ENCODE measurements around the gene ADCY9. TPM values are rescaled to one million over a fixed set of nuclear protein-coding genes. Genes with fewer than 3 reads are reported as not detected.
"Not testable (repeated sequence)": the region's sequence is repeated elsewhere in the genome, so short reads cannot be mapped to it uniquely, and the experiment has no call there.

The ADCY9 gene
- polyA plus RNA-seq, 3 donors from 2014 or later, result 1.1 to 1.5 (median 1.4) TPM

DNA sequence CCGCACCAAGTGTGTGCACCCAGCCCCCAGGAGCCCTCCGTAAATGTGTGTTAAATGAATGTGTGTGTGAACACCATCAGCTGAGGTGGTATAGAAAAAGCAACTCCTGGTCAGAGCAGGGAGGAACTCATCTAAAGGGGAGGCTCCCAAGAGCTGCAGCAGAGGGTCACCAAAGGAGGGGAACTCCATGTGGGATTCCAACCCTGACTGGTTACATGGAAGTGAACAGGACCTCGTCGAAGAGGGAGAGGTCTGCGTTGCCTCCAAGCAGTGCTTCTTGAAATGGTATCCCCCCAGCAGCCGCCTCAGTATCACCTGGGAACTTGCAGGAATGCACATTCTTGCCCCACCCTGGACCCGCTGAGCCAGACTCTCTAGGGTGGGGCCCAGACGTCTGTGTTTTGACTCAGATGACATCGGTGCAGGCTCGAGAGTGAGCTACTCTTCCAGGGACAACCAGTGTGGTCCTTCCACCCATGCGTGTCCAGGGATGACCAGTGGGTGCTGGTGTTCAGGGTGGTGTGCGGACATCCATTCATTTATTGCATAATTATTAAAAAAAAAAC is 30.8 kb downstream of the ADCY9 start:
- H3K27me3 Mint-ChIP-seq (ENCODE audit: low read depth in 3 of 3), result peaks cover 2 to 7% (median 4%) of the 10 kb centered on the region in 3 donors
- H3K27ac Mint-ChIP-seq, result peak overlapping the region in 1 of 6 donors; percentile 29
- no peak for DNase-seq
- no peaks in the 10 kb centered on the region for H3K9me3 Mint-ChIP-seq
- H3K4me3 Mint-ChIP-seq, result no peak overlapping the region
- peaks cover 27 to 54% of the 10 kb centered on the region in 2 donors for H3K4me1 Mint-ChIP-seq
- H3K36me3 Mint-ChIP-seq, result peaks cover 0 to 4% (median 0%) of the 10 kb centered on the region in 3 donors

GRCh38 chr16:4083347-4083870 is 32.8 kb downstream of the ADCY9 start:
- H3K27me3 Mint-ChIP-seq (ENCODE audit: low read depth in 3 of 3), result peaks cover 2 to 7% (median 4%) of the 10 kb centered on the region in 3 donors
- no peak overlapping the region for H3K4me3 Mint-ChIP-seq
- H3K4me1 Mint-ChIP-seq, result peaks cover 20 to 46% of the 10 kb centered on the region in 2 donors
- peak overlapping the region in 3 of 6 donors; percentile 15 to 75 (median 58) for H3K27ac Mint-ChIP-seq
- H3K9me3 Mint-ChIP-seq, result peaks cover 0 to 1% (median 0%) of the 10 kb centered on the region in 6 donors
- DNase-seq, result no peak
- H3K36me3 Mint-ChIP-seq, result peaks cover 0 to 4% (median 0%) of the 10 kb centered on the region in 3 donors

DNA sequence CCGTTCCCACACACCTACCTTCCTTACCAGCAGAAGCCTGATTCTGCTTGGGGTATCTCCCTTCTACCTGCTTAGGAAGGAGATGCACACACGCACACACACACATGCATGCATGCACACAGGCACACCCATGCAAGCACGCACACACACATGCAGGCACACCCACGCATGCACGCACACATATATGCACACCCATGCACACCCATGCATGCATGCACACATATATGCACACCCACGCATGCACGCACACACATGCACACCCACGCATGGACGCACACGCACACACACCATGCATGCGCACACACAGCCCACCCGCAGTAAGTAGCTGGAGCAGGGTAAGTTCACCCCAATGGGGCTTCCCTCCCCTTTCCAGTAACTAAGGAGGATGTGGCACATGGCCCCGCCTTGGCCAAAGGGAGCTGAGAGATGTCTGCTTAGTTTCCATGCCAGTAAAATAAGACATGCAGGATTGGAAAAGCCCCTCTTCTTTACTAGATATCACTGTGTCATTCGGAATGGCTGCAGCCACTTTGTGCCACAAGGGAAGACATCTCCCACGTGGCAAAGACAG is 33.7 kb downstream of the ADCY9 start:
- Mint-ChIP-seq H3K27ac (peak overlapping the region in 4 of 6 donors; percentile 20 to 53 (median 30)), H3K27me3 (ENCODE audit: low read depth in 3 of 3) (peaks cover 2 to 5% (median 4%) of the 10 kb centered on the region in 3 donors), H3K36me3 (peaks cover 0 to 4% (median 0%) of the 10 kb centered on the region in 3 donors), H3K4me3 (peak overlapping the region in 1 of 5 donors; percentile 25), H3K4me1 (peaks cover 20 to 40% of the 10 kb centered on the region in 2 donors), H3K9me3 (peaks cover 0 to 1% (median 0%) of the 10 kb centered on the region in 6 donors)
- DNase-seq, result no peak

DNA sequence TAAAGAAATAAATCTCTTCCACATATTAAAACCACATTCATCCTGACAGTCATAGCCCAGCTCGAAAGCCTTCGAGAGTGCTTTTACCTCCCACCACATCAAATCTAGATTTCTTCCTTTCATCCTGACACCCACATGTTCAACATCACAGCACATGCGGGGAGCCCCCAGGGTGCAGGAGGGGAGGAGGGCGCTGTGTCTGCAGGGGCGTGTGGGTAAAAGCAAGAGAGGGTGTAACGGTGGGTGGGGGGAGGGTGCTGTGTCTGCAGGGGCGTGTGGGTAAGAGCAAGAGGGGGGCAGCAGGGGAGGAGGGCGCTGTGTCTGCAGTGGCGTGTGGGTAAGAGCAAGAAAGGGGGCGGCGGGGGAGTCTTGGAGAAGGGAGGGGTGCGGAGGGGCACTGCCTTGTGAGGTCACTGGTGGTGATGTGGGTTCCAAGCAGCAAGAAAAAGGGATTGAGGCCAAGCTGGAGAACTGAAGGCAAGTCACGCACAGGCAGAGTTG is 34.7 kb downstream of the ADCY9 start:
- H3K4me3 Mint-ChIP-seq, result peak overlapping the region in 3 of 5 donors; percentile 26 to 58 (median 38)
- peak overlapping the region in 3 of 6 donors; percentile 20 to 35 (median 29) for H3K27ac Mint-ChIP-seq
- peaks cover 0 to 1% (median 0%) of the 10 kb centered on the region in 6 donors for H3K9me3 Mint-ChIP-seq

DNA sequence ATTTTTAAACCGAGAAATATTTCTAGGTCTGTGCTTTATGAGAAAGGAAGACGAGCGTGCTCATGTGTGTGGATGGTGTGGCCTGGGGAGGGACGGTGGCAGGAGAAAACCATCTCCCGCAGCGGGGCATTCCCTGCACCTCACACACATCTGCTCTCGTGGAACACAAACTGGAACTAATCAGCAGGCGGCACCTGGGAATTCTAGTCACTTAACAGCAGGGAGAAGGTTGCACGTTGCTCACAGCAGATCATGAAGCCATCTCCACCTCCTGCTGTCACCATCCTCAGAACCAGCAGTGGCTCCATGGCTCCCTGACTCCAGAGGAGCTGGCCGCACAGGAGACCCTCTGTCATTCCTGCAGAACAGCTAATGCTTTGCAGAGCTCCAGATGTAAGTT is 35.2 kb downstream of the ADCY9 start:
- peak overlapping the region in 2 of 5 donors; percentile 26 to 49 for H3K4me3 Mint-ChIP-seq
- DNase-seq, result no peak

More for the DNA sequence above, 34.7 kb downstream of the ADCY9 start:
- Mint-ChIP-seq H3K27me3 (ENCODE audit: low read depth in 3 of 3) (peaks cover 2 to 5% (median 2%) of the 10 kb centered on the region in 3 donors), H3K4me1 (peaks cover 20 to 38% of the 10 kb centered on the region in 2 donors), H3K36me3 (peaks cover 0 to 4% (median 4%) of the 10 kb centered on the region in 3 donors)
- no peak for DNase-seq

DNA sequence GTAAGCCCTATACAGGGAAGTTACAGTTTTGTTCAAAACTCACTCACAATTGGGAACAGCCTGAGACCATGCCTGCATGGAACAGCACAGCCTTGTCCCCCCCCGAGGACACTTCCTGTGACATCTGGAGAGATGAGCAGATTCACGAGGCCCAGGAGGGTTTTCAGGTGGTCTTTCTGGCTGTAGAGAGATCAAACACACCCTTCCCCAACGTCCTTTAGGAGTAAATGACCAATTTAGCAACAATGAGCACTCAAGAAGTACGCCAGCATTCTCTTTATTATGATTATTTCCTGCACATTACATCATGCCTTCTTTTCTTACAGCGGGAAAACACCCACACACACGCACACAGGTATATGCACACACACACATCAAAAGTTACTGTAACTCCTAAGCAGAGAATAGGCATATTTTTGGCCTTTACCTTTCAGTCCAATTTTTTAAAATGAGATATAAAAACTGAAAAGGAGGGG is 39.0 kb downstream of the ADCY9 start:
- Mint-ChIP-seq H3K27me3 (ENCODE audit: low read depth in 3 of 3) (peaks cover 0 to 4% (median 0%) of the 10 kb centered on the region in 3 donors), H3K9me3 (peaks cover 0 to 1% (median 0%) of the 10 kb centered on the region in 6 donors), H3K36me3 (peaks cover 0 to 4% (median 0%) of the 10 kb centered on the region in 3 donors), H3K4me3 (no peak overlapping the region), H3K4me1 (peaks cover 12 to 28% of the 10 kb centered on the region in 2 donors), H3K27ac (no peak overlapping the region)
- DNase-seq, result no peak

More for the DNA sequence above, 35.2 kb downstream of the ADCY9 start:
- Mint-ChIP-seq H3K36me3 (peaks cover 0 to 4% (median 4%) of the 10 kb centered on the region in 3 donors), H3K27me3 (ENCODE audit: low read depth in 3 of 3) (peaks cover 2 to 5% (median 2%) of the 10 kb centered on the region in 3 donors), H3K9me3 (peaks cover 0 to 1% (median 0%) of the 10 kb centered on the region in 6 donors), H3K4me1 (peaks cover 20 to 38% of the 10 kb centered on the region in 2 donors), H3K27ac (peak overlapping the region in 4 of 6 donors; percentile 5 to 37 (median 32))

- no peak for DNase-seq
- peaks cover 0 to 13% of the 10 kb centered on the region in 2 donors for H3K4me1 Mint-ChIP-seq
- H3K27me3 Mint-ChIP-seq (ENCODE audit: low read depth in 3 of 3), result peaks cover 0 to 5% (median 0%) of the 10 kb centered on the region in 3 donors
- no peak overlapping the region for H3K4me3 Mint-ChIP-seq
- H3K36me3 Mint-ChIP-seq, result peaks cover 0 to 4% (median 0%) of the 10 kb centered on the region in 3 donors
- peaks cover 0 to 1% (median 0%) of the 10 kb centered on the region in 6 donors for H3K9me3 Mint-ChIP-seq
- H3K27ac Mint-ChIP-seq, result peak overlapping the region in 1 of 6 donors; percentile 42
Measured at GRCh38 chr16:4075534-4075933, 40.7 kb downstream of the ADCY9 start.

DNA sequence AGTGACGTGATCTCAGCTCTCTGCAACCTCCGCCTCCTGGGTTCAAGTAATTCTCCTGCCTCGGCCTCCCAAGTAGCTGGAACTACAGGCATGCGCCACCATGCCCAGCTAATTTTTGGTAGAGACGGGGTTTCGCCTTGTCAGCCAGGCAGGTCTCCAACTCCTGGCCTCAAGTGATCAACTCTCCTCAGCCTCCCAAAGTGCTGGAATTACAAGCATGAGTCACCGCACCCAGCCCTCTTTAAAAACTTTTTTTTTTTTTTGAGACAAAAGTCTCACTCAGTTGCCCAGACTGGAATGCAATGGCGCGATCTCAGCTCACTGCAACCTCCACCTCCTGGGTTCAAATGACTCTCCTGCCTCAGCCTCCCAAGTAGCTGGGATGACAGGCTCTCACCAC is 43.1 kb downstream of the ADCY9 start:
- H3K4me1 Mint-ChIP-seq, result peaks cover 0 to 11% of the 10 kb centered on the region in 2 donors
- not testable (repeated sequence) for DNase-seq; H3K27me3 Mint-ChIP-seq (ENCODE audit: low read depth in 3 of 3); H3K9me3 Mint-ChIP-seq; H3K27ac Mint-ChIP-seq; H3K4me3 Mint-ChIP-seq; H3K36me3 Mint-ChIP-seq

DNA sequence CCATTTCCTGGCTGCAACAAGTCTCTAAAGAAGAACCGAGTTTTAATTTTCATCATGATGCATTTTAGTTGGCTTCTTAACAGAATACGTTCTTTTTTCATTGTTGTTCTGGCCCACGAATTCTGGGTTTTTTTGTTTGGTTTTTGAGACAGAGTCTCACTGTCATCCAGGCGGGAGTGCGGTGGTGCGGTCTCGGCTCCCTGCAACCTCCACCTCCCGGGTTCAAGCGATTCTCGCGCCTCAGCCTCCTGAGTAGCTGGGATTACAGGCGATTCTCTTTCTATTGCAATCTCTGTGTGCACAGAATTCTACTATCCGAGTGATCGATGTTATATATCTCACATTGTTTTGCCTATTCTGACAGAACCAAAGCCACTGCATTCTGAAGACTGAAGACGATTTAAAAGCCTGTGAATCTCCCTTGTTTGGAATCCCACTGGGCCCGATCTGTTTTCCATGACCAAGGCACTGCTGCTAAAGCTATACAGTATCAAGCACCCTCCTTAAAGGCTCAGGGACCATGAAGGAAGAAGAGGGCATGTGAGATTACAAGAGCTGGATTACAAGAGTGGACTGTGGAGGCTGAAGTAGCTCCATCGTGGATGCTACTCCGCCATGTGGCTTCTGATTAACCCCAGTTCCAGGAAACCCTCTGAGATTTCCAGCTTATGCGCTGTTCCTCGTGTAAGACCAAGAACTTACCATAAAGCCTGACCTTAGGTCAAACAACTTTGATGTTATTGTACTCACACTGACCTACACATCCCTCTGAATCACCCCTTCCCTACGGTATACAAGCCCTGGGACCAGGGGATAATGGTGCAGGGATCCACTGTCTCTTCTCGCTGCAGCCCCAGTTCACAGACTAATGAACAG is 44.3 kb downstream of the ADCY9 start:
- Mint-ChIP-seq H3K4me1 (peaks cover 0 to 11% of the 10 kb centered on the region in 2 donors), H3K9me3 (no peaks in the 10 kb centered on the region), H3K27ac (peak overlapping the region in 2 of 6 donors; percentile 25 to 77), H3K27me3 (ENCODE audit: low read depth in 3 of 3) (peaks cover 0 to 5% (median 2%) of the 10 kb centered on the region in 3 donors), H3K4me3 (no peak overlapping the region), H3K36me3 (no peaks in the 10 kb centered on the region)
- no peak for DNase-seq

DNA sequence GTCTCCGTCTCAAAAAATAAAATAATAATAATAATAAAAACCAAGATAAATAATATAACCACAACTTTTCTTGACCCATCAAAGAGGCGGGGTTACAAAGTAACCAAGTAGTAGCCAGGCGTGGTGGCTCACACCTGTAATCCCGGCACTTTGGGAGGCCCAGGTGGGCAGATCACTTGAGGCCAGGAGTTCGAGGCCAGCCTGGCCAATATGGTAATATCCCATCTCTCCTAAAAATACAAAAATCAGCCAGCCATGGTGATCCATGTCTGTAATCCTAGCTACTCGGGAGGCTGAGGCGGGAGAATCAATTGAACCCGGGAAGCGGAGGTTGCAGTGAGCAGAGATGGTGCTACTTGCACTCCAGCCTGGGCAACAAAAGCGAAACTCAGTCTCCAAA is 45.3 kb downstream of the ADCY9 start:
- Mint-ChIP-seq H3K27me3 (ENCODE audit: low read depth in 3 of 3) (peaks cover 0 to 5% (median 2%) of the 10 kb centered on the region in 3 donors), H3K27ac (no peak overlapping the region), H3K4me1 (peaks cover 0 to 14% of the 10 kb centered on the region in 2 donors), H3K9me3 (no peaks in the 10 kb centered on the region), H3K36me3 (no peaks in the 10 kb centered on the region), H3K4me3 (no peak overlapping the region)
- DNase-seq, result no peak

- Mint-ChIP-seq H3K9me3 (peaks cover 0 to 10% (median 2%) of the 10 kb centered on the region in 6 donors), H3K4me3 (no peak overlapping the region), H3K4me1 (peaks cover 22 to 23% of the 10 kb centered on the region in 2 donors), H3K36me3 (peaks cover 6 to 11% (median 7%) of the 10 kb centered on the region in 3 donors), H3K27me3 (ENCODE audit: low read depth in 3 of 3) (peaks cover 0 to 3% (median 2%) of the 10 kb centered on the region in 3 donors), H3K27ac (peak overlapping the region in 4 of 6 donors; percentile 3 to 52 (median 30))
- DNase-seq, result no peak
Measured at GRCh38 chr16:4067262-4068001, 48.8 kb downstream of the ADCY9 start.

DNA sequence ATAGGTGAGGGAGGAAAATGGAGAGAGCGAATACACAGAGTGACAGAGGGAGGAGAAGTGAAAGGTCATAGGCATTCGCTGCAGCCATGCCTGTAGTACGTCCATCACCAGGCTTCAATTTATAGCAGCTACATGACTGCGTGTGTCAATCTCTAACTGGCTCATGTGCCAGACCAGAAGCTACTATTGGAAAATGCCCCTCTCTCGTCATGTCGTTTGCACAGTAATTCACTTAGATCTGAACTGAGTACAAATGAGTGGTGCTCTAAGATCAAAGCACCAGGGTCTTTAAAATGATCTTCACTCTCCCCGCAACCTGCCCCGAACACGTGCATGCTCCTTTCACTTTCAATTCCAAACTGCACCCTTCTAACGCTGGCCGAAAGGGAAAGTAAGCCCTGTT is 51.3 kb downstream of the ADCY9 start:
- H3K36me3 Mint-ChIP-seq, result peaks cover 25 to 32% (median 30%) of the 10 kb centered on the region in 3 donors
- H3K9me3 Mint-ChIP-seq, result peaks cover 13 to 32% (median 22%) of the 10 kb centered on the region in 6 donors
- DNase-seq, result peak; percentile 48 to 61 (median 53)
- peak overlapping the region; percentile 81 to 92 (median 82) for H3K4me3 Mint-ChIP-seq
- H3K27me3 Mint-ChIP-seq (ENCODE audit: low read depth in 3 of 3), result peaks cover 0 to 5% (median 0%) of the 10 kb centered on the region in 3 donors
- peak overlapping the region; percentile 86 to 96 (median 88) for H3K27ac Mint-ChIP-seq
- H3K4me1 Mint-ChIP-seq, result peaks cover 42 to 45% of the 10 kb centered on the region in 2 donors

Measured in immature natural killer cell (primary cell).